Activated naive CD4-positive, alpha-beta T cell treated with anti-CD3 and anti-CD28 coated beads, Interleukin-2, amount 10 ng/mL, durations not matched to agents 7 days and 5 days (primary cell): ENCODE results near the gene CDH4.

ENCODE experiments used
- CTCF ChIA-PET: fragments of 350-600 bp; sonication (Branson Sonifier 250); formaldehyde crosslinking; loops from one replicate; lab custom pipeline; 2021; ENCODE audit warnings: antibody characterized with exemption; lab: Charles Lee
- DNase-seq: peaks from one replicate; pipeline ENCODE4 v3.0.0-alpha.2; 2020
- H3K27ac Mint-ChIP-seq: one replicate; pipeline ENCODE4 v1.8.0; 2021; ENCODE audit warnings: mild to moderate bottlenecking, moderate library complexity, mixed read lengths
- H3K27me3 Mint-ChIP-seq: one replicate; pipeline ENCODE4 v1.8.0; 2021; ENCODE audit warnings: mild to moderate bottlenecking, mixed read lengths
- H3K36me3 Mint-ChIP-seq: one replicate; pipeline ENCODE4 v1.8.0; 2021; ENCODE audit warnings: mixed read lengths
- H3K4me1 Mint-ChIP-seq: one replicate; pipeline ENCODE4 v1.8.0; 2021; ENCODE audit warnings: mixed read lengths
- H3K4me3 Mint-ChIP-seq: one replicate; pipeline ENCODE4 v1.8.0; 2021; ENCODE audit warnings: mild to moderate bottlenecking, moderate library complexity, mixed read lengths
- H3K9me3 Mint-ChIP-seq: one replicate; pipeline ENCODE4 v1.8.0; 2021; ENCODE audit warnings: mixed read lengths

The CDH4 gene

DNA sequence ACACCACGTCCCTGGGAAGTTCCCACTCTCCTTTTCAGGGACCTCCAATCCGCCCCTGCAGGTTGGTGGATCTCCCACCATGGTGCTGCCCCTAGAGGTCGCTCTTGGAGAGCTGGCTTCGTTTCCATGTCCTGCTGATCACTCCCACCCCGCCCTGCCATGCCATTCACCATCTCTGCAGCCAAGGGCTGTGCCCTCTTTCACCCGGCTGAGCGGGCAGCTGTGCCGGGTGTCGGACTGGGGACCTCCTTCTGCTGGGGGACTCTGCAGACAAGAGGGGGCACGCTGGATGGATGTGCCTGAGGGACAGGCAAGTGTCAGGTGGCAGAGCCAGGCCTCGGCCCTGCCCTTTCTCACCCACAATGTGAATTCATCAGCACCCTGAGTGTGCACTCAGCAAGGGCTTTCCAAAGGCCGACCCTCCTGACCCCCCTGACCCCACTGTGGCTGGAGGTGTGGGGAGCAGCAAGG, 347.0 kb downstream of the CDH4 start:
- H3K27ac Mint-ChIP-seq: no peak overlapping the region
- peaks cover 36% of the 10 kb centered on the region for H3K9me3 Mint-ChIP-seq
- no peak overlapping the region for H3K4me3 Mint-ChIP-seq
- no peaks in the 10 kb centered on the region for H3K36me3 Mint-ChIP-seq
- no peaks in the 10 kb centered on the region for H3K27me3 Mint-ChIP-seq
- CTCF ChIA-PET: no interaction called here
- H3K4me1 Mint-ChIP-seq: no peaks in the 10 kb centered on the region
- no peak for DNase-seq

DNA sequence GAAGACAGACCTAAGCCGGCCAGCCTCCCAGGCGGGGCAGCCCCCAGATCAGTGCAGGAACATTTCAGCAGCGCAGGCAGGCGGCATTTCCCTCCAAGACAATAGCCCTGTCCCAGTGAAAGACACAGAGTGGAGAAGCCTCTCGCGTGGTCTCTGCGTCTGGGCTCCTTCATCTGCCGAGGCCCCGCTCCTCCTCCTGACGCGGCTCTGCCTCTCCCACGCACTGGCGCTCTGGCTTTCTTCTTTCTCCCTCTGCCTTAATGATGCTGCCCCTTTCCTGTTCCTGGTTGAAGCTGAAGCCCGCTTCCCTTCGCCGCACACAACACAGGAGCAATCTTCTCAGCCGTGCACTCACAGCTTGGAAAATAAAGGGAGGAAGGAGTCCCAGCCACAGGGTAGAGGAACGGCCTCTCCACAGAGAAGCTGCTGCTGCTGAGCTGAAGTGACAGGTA, 347.5 kb downstream of the CDH4 start:
- Mint-ChIP-seq H3K27me3 (no peaks in the 10 kb centered on the region), H3K9me3 (peaks cover 39% of the 10 kb centered on the region), H3K4me3 (no peak overlapping the region), H3K4me1 (no peaks in the 10 kb centered on the region), H3K27ac (no peak overlapping the region), H3K36me3 (no peaks in the 10 kb centered on the region)
- CTCF ChIA-PET: no interaction called here
- no peak for DNase-seq

DNA sequence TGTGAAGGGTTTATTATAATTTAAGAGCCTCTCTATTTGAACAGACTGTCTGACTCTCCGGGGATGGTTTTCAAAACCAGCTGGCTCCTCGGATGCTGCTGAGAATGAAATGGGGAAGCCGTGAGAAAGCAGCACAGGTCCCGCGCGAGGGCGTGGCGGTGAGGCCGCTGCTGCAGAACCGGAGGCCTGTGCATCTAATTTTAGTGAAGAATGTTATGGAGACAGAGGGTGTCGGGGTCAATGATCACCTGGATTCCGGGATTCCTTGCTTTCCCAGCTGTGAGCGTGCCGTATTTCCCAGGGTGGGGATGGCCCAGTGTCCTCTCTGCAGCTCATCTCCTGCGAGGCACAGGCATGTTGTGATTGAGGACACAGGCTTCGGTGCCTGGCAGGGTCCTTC, 348.0 kb downstream of the CDH4 start:
- no peak for DNase-seq
- Mint-ChIP-seq H3K27ac (no peak overlapping the region), H3K36me3 (no peaks in the 10 kb centered on the region), H3K4me1 (no peaks in the 10 kb centered on the region), H3K9me3 (peaks cover 37% of the 10 kb centered on the region), H3K4me3 (no peak overlapping the region), H3K27me3 (no peaks in the 10 kb centered on the region)
- CTCF ChIA-PET: no interaction called here

DNA sequence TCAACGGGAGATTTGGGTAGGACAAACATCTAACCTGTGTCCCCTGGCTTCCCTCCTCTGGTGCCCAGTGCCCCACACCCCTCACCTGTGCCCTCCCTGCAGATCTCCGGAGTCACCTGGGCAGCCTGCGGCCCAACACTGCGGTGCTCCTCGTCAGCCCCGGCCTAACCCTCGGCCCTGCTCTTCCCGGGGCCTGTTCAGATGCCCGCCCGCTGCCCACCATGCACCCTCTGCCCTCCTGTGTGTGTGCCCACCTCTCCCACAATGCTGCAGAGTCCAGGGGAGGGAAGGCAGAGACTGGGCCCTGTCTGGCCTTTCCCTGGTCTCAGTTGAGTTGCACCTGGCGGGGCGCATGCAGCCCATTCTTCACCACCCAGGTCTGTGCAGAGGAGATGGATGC, 349.3 kb downstream of the CDH4 start:
- Mint-ChIP-seq H3K4me3 (no peak overlapping the region), H3K4me1 (no peaks in the 10 kb centered on the region), H3K9me3 (peaks cover 34% of the 10 kb centered on the region), H3K27ac (no peak overlapping the region), H3K27me3 (no peaks in the 10 kb centered on the region), H3K36me3 (no peaks in the 10 kb centered on the region)
- no peak for DNase-seq
- CTCF ChIA-PET: no interaction called here

DNA sequence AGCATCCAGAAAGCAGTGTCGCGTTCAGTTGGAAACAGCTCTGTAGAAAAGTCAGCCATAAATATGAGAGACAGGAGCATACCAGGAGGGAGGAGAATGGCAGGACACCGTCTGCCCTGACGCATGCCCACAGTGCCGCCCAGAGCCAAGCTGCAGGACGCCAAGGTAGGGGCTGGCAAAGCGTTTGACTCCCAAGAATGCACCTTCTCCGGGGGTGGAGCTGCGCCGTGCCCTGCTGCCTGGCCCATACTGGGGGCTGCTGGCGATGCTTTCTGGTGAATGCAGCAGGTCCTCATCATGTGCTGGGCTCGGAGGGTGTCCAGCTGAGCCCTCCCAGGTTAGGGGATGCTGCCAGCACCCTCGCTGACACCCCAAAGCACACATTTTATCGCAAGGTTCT, 349.8 kb downstream of the CDH4 start:
- no peak for DNase-seq
- no peak overlapping the region for H3K4me3 Mint-ChIP-seq
- no peak overlapping the region for H3K27ac Mint-ChIP-seq
- no peaks in the 10 kb centered on the region for H3K4me1 Mint-ChIP-seq
- H3K36me3 Mint-ChIP-seq: no peaks in the 10 kb centered on the region
- CTCF ChIA-PET: no interaction called here
- peaks cover 31% of the 10 kb centered on the region for H3K9me3 Mint-ChIP-seq
- no peaks in the 10 kb centered on the region for H3K27me3 Mint-ChIP-seq

DNA sequence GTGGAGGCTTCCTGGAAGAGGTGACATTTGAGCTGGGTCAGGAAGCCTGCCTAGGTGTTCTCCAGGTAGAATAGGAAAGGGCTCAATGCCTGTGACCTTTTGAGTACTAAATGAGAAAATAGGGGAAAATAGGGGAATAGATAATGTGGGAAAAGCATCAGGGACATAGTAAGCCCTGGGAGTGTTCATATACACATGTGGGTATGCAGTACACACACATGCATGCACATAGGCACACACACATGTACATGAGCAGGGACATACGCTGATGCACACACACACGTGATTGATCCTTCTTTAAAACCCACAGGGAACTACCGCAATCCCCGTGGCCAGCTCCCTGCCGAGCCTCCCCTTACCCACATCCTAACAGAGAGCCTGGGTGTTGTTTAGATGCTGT, 351.7 kb downstream of the CDH4 start:
- CTCF ChIA-PET: no interaction called here
- no peak for DNase-seq
- peaks cover 26% of the 10 kb centered on the region for H3K9me3 Mint-ChIP-seq
- no peaks in the 10 kb centered on the region for H3K36me3 Mint-ChIP-seq
- no peak overlapping the region for H3K4me3 Mint-ChIP-seq
- H3K27me3 Mint-ChIP-seq: no peaks in the 10 kb centered on the region
- H3K27ac Mint-ChIP-seq: no peak overlapping the region
- no peaks in the 10 kb centered on the region for H3K4me1 Mint-ChIP-seq

DNA sequence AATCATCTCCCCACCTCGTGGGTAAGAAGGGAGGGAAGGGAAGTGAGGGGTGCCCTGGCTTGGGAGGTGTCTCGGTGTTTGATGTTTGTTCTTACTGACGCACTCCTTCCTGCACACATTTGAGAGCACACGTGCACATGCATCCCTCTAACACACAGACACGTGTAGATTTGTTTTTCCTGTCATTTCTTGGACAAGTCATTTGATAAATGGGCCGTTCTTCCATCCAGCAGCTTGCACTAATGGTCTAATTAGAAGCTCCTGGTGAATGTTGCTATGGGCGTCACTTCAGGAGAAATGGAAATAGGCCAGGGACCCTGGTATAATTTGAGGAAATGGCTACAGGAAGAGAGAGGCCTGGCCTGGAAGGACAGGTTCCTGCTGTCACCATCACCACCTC, 352.5 kb downstream of the CDH4 start:
- CTCF ChIA-PET: no interaction called here
- no peak overlapping the region for H3K27ac Mint-ChIP-seq
- H3K27me3 Mint-ChIP-seq: no peaks in the 10 kb centered on the region
- no peak overlapping the region for H3K4me3 Mint-ChIP-seq
- H3K9me3 Mint-ChIP-seq: peaks cover 29% of the 10 kb centered on the region
- H3K36me3 Mint-ChIP-seq: no peaks in the 10 kb centered on the region
- no peak for DNase-seq
- no peaks in the 10 kb centered on the region for H3K4me1 Mint-ChIP-seq

DNA sequence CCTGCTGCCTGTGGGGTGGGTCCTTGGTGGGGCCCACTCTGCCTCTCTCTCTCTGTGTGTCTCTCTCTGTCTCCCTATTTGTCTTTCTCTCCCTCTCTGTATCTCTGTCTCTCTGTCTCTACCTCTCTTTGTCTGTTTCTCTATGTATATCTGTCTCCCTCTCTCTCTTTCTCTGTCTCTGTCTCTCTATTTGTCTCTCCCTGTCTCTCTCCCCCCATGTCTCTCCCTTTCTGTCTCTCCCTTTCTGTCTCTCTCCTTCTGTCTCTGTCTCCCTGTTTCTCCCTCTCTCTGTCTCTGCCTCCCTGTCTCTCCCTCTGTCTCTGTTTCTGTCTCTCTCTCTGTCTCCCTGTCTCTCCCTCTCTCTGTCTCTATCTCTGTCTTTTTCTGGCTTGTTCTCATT, 353.2 kb downstream of the CDH4 start:
- Mint-ChIP-seq H3K27me3 (no peaks in the 10 kb centered on the region), H3K9me3 (peaks cover 28% of the 10 kb centered on the region), H3K4me1 (no peaks in the 10 kb centered on the region), H3K4me3 (no peak overlapping the region), H3K27ac (no peak overlapping the region), H3K36me3 (no peaks in the 10 kb centered on the region)
- no peak for DNase-seq
- CTCF ChIA-PET: no interaction called here

DNA sequence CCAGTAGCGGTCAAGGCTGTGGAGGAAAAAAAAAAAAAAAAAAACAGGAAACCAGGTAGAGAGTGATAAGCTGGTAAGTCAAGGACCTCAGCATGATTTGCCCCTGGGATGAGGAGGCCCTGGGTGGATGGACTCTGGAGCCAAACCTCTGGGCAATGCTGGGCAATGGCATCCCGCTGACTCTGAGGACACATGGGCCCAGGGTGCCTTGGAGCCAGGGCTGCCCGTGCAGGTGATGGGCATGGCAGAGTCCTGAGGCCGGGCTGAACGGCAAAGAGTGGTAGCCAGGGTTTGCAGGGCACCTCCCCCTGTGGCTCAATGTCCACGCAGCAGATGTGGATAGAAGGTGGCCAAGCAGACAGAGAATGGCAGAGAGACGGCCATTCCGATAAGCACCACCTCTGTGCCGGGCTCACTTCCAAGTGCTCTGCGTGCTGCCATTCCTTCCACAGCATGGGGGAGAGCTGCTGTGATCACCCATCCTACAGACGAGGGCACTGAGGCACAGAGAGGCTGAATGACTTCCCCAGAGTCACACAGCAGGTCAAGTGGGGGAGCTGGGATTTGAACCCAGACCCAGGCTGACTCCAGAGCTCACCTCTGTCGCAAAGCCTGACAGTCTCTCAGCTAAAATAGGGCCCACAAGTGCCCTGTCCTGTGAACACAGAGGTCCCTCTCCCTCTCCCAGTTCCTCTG, 353.9 kb downstream of the CDH4 start:
- Mint-ChIP-seq H3K4me3 (no peak overlapping the region), H3K36me3 (no peaks in the 10 kb centered on the region), H3K27ac (no peak overlapping the region), H3K9me3 (peaks cover 28% of the 10 kb centered on the region), H3K27me3 (no peaks in the 10 kb centered on the region), H3K4me1 (no peaks in the 10 kb centered on the region)
- CTCF ChIA-PET: no interaction called here
- DNase-seq: no peak

DNA sequence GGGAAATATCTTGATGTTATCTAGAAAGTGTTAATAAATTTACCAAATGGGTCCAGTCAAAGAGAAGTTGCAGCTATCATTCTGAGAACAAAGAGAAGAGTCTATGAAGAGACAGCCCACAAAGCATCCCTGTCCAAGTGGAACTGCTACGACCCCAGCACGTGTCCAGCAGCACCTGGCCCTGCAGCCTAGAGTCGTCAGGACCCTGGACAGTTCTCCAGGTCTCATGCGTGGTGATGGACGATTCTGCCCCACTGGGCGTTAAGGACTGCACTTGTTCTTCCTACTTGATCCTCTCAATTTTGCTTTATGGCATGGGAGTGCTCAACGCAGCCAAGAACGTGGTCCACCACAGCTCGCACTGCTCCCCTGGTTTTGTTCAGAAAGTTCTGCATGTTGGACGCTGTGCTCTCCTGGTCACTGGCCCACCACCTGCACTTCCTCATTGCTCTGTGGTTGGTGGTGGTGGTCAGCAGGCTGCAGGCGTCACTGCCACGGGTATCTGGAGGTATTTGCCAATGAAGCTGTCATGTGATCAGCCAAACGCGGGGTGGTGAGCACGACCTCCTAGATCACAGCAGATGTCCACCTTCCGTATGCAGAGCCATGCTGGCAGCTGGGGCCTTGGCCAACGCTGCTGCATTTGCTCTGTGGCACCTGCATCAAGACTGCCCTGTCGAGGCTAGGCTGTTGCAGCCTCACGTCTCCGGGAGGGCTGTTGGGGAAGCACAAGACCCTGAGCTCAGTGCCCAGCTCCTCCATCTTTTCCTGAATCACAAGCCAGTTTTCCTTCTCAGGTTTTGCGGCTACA, 356.4 kb downstream of the CDH4 start:
- CTCF ChIA-PET: no interaction called here
- Mint-ChIP-seq H3K36me3 (no peaks in the 10 kb centered on the region), H3K27me3 (no peaks in the 10 kb centered on the region), H3K4me1 (no peaks in the 10 kb centered on the region), H3K4me3 (no peak overlapping the region), H3K9me3 (peaks cover 24% of the 10 kb centered on the region), H3K27ac (no peak overlapping the region)
- peak; percentile 43 for DNase-seq

DNA sequence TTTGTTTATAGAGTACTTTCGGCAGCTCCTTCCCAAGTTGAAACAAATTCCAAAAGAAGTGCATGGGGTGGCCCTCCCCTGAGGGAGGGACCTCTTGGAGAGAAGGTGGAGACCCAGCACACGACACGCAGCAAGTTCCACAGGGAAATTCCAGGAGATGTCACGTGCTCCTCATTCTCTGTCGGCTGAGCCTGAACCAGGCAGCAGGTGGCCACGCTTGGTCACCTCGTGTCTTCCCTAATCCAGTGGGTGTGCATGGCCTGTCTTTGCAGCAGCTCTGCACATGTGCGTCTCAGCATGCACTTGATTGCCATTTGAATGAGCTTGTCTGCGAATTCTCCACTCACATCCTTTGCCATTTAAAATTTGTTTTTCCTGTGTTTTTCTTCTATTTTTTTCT, 357.4 kb downstream of the CDH4 start:
- Mint-ChIP-seq H3K36me3 (no peaks in the 10 kb centered on the region), H3K9me3 (peaks cover 16% of the 10 kb centered on the region), H3K27me3 (no peaks in the 10 kb centered on the region), H3K27ac (no peak overlapping the region), H3K4me3 (no peak overlapping the region), H3K4me1 (no peaks in the 10 kb centered on the region)
- CTCF ChIA-PET: no interaction called here
- DNase-seq: no peak

DNA sequence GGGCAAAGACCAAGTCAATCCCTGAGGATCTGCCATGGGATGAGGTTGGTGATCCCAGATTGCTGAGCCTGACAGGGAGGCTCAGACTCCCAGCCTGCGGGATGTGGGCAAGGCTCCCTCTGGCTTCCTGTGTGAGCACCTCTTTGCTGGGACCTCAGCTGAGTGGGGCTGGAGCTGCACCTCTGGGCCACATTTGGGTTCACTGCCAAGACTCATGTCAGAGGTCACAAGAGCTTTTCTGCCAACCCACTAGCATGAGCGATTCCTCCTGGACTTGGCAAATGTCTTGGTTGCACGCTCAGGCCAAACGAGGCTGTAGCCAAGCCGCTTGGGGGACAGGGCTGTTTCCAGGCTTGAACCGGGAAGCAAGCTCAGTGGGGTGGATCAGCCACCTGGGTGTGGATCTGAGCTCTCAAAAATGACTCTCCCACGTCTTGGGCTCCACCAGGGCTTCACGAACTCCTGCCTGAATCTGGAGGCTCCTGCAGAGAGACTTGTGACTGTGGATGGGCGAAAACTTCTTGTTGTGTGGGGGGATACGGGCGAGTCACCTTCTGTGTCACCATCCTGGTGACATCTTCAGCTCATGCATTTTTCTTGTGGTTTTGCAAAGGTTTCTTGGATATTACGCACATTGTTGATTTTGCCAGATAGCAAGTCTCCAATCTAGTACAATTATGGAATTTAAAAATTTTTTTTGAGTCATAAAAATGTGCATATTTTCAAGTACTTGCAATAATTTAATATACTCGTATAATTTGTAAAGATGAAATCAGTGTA, 359.5 kb downstream of the CDH4 start:
- Mint-ChIP-seq H3K36me3 (no peaks in the 10 kb centered on the region), H3K4me1 (no peaks in the 10 kb centered on the region), H3K4me3 (no peak overlapping the region), H3K27me3 (no peaks in the 10 kb centered on the region), H3K9me3 (peaks cover 16% of the 10 kb centered on the region), H3K27ac (no peak overlapping the region)
- CTCF ChIA-PET: no interaction called here
- DNase-seq: no peak

DNA sequence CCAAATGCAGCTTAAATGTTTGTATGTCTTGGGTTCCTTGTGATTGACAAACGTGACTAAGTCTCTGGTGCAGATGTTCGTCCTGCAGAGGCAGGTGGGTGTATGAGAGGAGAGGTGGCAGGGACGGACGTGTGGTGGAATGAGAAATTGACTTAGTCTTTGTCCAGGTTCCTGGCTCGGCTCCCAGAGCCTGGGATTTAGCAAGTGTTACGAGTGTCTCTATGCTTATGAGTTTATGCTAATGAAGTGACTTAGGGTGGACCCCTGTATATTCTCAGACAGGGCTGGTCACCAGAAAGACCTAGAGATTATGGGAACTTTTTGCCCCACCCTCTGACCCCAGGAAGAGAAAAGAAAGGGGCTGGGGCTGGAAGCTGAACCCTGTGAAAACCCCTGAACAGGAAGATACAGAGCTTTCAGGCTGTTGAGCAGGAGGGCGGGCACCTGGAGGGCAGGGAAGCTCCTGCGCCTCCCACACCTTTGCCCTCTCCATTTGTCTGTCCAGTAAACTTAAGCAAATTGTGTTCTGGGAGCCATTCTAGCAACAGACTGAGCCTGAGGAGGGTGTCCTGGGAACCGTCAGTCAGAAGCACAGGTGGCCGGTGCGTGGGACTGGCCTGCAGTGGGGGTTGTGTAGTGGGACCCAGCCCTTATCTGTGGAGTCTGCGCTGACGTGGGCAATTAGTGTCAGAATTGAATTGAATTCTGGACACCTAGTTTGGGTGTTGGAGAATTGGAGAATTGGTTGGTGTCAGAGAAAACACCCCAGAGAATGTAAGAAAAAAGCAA, 362.1 kb downstream of the CDH4 start:
- H3K4me3 Mint-ChIP-seq: no peak overlapping the region
- no peak for DNase-seq
- no peaks in the 10 kb centered on the region for H3K36me3 Mint-ChIP-seq
- CTCF ChIA-PET: no interaction called here
- no peaks in the 10 kb centered on the region for H3K4me1 Mint-ChIP-seq
- H3K27me3 Mint-ChIP-seq: no peaks in the 10 kb centered on the region
- peaks cover 18% of the 10 kb centered on the region for H3K9me3 Mint-ChIP-seq
- H3K27ac Mint-ChIP-seq: no peak overlapping the region

DNA sequence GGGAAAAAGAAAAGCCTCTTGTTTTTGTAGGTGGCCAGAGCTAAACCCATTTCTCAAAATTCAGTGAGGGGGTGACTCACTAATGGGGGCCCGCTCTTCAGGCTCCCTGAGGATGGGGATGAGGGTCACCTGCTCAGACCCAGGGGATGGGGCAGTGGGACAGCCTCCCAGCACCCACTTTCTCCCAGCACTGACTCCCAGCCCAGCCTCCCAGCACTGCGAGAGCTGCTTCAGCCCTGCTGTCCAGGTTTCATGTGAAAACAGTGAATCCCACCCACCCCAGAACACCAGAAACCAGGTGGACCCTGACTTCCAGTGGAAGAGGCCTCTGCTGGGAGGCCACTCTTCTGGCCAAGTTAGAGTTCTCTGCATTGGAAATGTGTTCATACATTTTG, 362.6 kb downstream of the CDH4 start:
- DNase-seq: no peak
- H3K27ac Mint-ChIP-seq: no peak overlapping the region
- H3K4me1 Mint-ChIP-seq: no peaks in the 10 kb centered on the region
- no peak overlapping the region for H3K4me3 Mint-ChIP-seq
- H3K27me3 Mint-ChIP-seq: no peaks in the 10 kb centered on the region
- no peaks in the 10 kb centered on the region for H3K36me3 Mint-ChIP-seq
- CTCF ChIA-PET: no interaction called here
- H3K9me3 Mint-ChIP-seq: peaks cover 17% of the 10 kb centered on the region
